Liver (tissue), 9 donors: Measurements from ENCODE around the gene TNFRSF6B. TPM values are rescaled to one million over a fixed set of nuclear protein-coding genes. Genes with fewer than 3 reads are reported as not detected.

Source experiments
- DNase-seq: peaks from one replicate; pipeline ENCODE4 v3.0.0-alpha.2; 2017; ENCODE audit warnings: low spot score
- H3K27ac ChIP-seq, 2 donors: one replicate each; pipeline ENCODE4 v1.7.0; 2013; ENCODE audit warnings: inconsistent platforms in 2 of 2, low read length in 2 of 2, control low read depth in 1 of 2, low read depth in 1 of 2, mild to moderate bottlenecking in 1 of 2
- H3K27me3 ChIP-seq, 4 donors: one replicate each; pipeline versions ENCODE4 v1.6.1 to v1.7.0; 2013; ENCODE audit warnings: low read length in 3 of 4, inconsistent platforms in 1 of 4, mild to moderate bottlenecking in 1 of 4, moderate library complexity in 1 of 4; ENCODE audit not compliant: control insufficient read depth in 4 of 4, insufficient read depth in 4 of 4
- H3K36me3 ChIP-seq, 4 donors: one replicate each; pipeline versions ENCODE4 v1.6.1 to v1.7.0; 2013; ENCODE audit warnings: low read length in 3 of 4, mild to moderate bottlenecking in 3 of 4, low read depth in 1 of 4, moderate library complexity in 1 of 4; ENCODE audit not compliant: control insufficient read depth in 4 of 4, insufficient read depth in 3 of 4
- H3K4me1 ChIP-seq, 4 donors: one replicate each; pipeline versions ENCODE4 v1.6.1 to v1.7.0; 2013; ENCODE audit warnings: low read length in 3 of 4, mild to moderate bottlenecking in 3 of 4, moderate library complexity in 1 of 4; ENCODE audit not compliant: control insufficient read depth in 4 of 4, insufficient read depth in 4 of 4
- H3K4me3 ChIP-seq, 3 donors: one replicate each; pipeline versions ENCODE4 v1.6.1 to v1.7.0; 2013; ENCODE audit warnings: low read length in 3 of 3, control low read depth in 1 of 3, low read depth in 1 of 3, mild to moderate bottlenecking in 1 of 3
- H3K9ac ChIP-seq, 2 donors: one replicate each; pipeline ENCODE4 v1.7.0; 2013; ENCODE audit warnings: low read length in 2 of 2, mild to moderate bottlenecking in 2 of 2, moderate library complexity in 2 of 2, control low read depth in 1 of 2, low read depth in 1 of 2
- H3K9me3 ChIP-seq, 4 donors: one replicate each; pipeline versions ENCODE4 v1.6.1 to v1.7.0; 2013; ENCODE audit warnings: low read length in 3 of 4; ENCODE audit not compliant: control insufficient read depth in 4 of 4
- ATF3 ChIP-seq: IDR thresholded peaks from 2 replicates; pipeline ENCODE4 v1.6.1; 2016; ENCODE audit warnings: antibody characterized with exemption
- FOXA1 ChIP-seq: IDR thresholded peaks from 2 replicates; pipeline ENCODE4 v1.6.1; 2016; ENCODE audit warnings: antibody characterized with exemption
- FOXA2 ChIP-seq: IDR thresholded peaks from 2 replicates; pipeline ENCODE4 v1.6.1; 2016; ENCODE audit warnings: antibody characterized with exemption
- HNF4A ChIP-seq, 2 donors: conservative IDR thresholded peaks; 2 replicates each; pipeline ENCODE4 v1.6.1; 2016; ENCODE audit warnings: antibody characterized with exemption in 2 of 2, mild to moderate bottlenecking in 2 of 2
- JUND ChIP-seq, 2 donors: IDR thresholded peaks; 2 replicates each; pipeline ENCODE4 v1.6.1; 2016; ENCODE audit warnings: antibody characterized with exemption in 2 of 2
- MAX ChIP-seq: IDR thresholded peaks from 2 replicates; pipeline ENCODE4 v1.6.1; 2016; ENCODE audit warnings: antibody characterized with exemption
- RAD21 ChIP-seq, 2 donors: IDR thresholded peaks; 2 replicates each; pipeline ENCODE4 v1.6.1; 2016; ENCODE audit warnings: antibody characterized with exemption in 2 of 2, mild to moderate bottlenecking in 2 of 2
- RXRA ChIP-seq, 2 donors: IDR thresholded peaks; 2 replicates each; pipeline ENCODE4 v1.6.1; 2017 to 2018; ENCODE audit warnings: antibody characterized with exemption in 2 of 2, mild to moderate bottlenecking in 1 of 2
- SP1 ChIP-seq: IDR thresholded peaks from 2 replicates; pipeline ENCODE4 v1.6.1; 2018; ENCODE audit warnings: antibody characterized with exemption, mild to moderate bottlenecking
- YY1 ChIP-seq: IDR thresholded peaks from 2 replicates; pipeline ENCODE4 v1.6.1; 2016; ENCODE audit warnings: antibody characterized with exemption, mild to moderate bottlenecking
- ZBTB33 ChIP-seq: IDR thresholded peaks from 2 replicates; pipeline ENCODE4 v1.6.1; 2016; ENCODE audit warnings: antibody characterized with exemption
- WGBS: extraction: QIAGEN DNeasy Blood & Tissue Kit; methylation state at CpG from one replicate; pipeline ENCODE4 v1.1.7; 2013; 5-methylcytosine and 5-hydroxymethylcytosine counted together
- polyA plus RNA-seq, 2 donors: library from polyadenylated mRNA; stranded (reverse) in 1 of 2; unstranded in 1 of 2; fragments of 200-250 nt in 1 of 2; fragments of >200 nt in 1 of 2; fragmentation: Nextera tagmentation in 1 of 2; extraction: Ambion mirVana in 1 of 2; gene quantifications; one replicate each; pipeline versions ENCODE4 v1.2.1 to v1.2.3, GENCODE V29; 2013 to 2015
- total RNA-seq, 2 donors: library from RNA; depleted of rRNA; stranded (reverse); fragments of >200 nt; gene quantifications; one replicate each; pipeline ENCODE4 v1.2.3, GENCODE V29; 2014
- donor health status: healthy.
- donor health status: healthy.
- donor health status: healthy.
- donor health status: healthy.
- donor health status: healthy.

TNFRSF6B gene
- total and polyA plus RNA-seq, 4 donors = 0.09 to 0.73 TPM; not detected in 2

DNA sequence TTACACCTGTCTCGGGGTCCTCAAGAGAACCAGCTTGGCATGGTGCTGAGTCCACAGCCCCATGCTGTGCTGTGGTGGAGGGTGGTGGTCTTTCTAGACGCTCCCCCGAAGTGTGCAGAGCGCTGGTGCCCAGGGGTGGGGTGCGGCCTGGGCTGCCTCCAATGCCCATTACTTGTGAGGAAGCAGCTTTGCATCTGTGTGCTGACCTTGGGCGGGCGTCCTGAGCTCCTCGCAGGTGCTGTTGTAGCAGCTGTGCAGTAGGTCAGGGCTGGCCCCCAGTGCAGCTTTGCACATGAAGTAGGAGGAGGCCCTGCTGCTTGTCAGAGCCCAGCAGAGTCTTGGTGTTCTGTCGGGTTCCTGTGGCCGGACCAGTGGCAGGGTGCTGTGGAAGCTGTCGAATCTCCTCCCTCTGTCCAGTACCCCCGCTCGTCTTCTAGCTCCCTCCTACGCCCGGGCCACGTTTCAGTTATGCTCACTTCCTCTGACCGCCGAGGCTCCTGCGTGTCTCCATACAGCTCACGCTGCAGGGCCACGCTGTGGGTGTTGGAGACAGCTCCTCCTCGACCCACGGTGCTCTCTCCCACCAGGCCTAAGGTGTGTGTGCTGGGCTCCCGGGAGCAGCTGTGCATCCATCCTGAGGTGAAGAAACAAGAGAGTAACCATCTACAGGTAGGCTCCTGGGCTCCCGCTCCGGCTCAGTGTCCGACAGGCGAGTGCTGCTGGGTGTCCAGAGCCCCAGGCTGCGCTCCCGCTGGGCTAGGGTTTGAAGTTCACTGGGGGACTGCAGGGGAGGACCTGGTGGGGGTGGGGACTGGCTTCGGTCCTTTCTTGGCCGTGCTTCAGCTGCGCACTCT is 34.3 kb upstream of the TNFRSF6B start (continued):
- TF ChIP-seq ZBTB33 = no peak

DNA sequence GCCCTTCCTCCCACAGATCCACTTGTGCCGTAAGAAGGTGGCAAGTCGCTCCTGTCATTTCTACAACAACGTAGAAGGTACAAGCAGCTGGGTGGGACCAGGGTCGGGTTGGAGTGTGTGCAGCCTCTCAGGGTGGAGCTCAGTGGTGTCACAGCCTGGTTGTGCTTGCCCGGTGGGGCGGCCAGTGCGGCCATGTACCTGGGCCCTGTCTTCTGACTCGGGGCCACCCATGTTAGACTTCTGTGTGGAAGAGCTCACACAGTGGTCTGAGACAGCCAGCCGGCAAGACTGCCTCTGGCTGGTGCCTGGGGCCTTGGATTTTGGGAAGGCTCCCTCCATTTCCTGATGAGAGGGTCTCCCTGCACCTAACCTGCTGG is 33.7 kb upstream of the TNFRSF6B start:
- WGBS = 94% methylated on average over 9 of the region's 9 CpGs
- no peak for DNase-seq
- Histone ChIP-seq H3K4me1 (peaks cover 0 to 14% (median 11%) of the 10 kb centered on the region in 4 donors), H3K4me3 (no peak overlapping the region), H3K36me3 (peaks cover 2 to 36% (median 16%) of the 10 kb centered on the region in 4 donors), H3K27me3 (no peaks in the 10 kb centered on the region), H3K9ac (no peak overlapping the region), H3K9me3 (no peaks in the 10 kb centered on the region), H3K27ac (no peak overlapping the region)
- no peak for TF ChIP-seq RAD21 (IDR thresholded peaks at IDR 0.05)
- TF ChIP-seq HNF4A (conservative IDR thresholded peaks at IDR 0.05) = no peak
- no peak for TF ChIP-seq FOXA2
- TF ChIP-seq JUND (IDR thresholded peaks at IDR 0.05) = no peak
- no peak for TF ChIP-seq FOXA1
- TF ChIP-seq SP1 = no peak
- TF ChIP-seq MAX = no peak

- Histone ChIP-seq H3K27me3 (no peaks in the 10 kb centered on the region), H3K4me3 (no peak overlapping the region), H3K4me1 (peaks cover 0 to 11% (median 10%) of the 10 kb centered on the region in 4 donors), H3K9me3 (no peaks in the 10 kb centered on the region), H3K27ac (no peak overlapping the region), H3K9ac (no peak overlapping the region), H3K36me3 (peaks cover 6 to 42% (median 16%) of the 10 kb centered on the region in 4 donors)
- 95% methylated on average over 26 of the region's 26 CpGs for WGBS
- TF ChIP-seq YY1 (no peak), ZBTB33 (no peak), MAX (no peak), RXRA (IDR thresholded peaks at IDR 0.05) (no peak), ATF3 (no peak)
- DNase-seq = no peak
These were observed 33.0 kb upstream of the TNFRSF6B start for GRCh38 chr20:63663332-63664066.
